ENCODE measurements around the gene TGM3. TPM values are rescaled to one million over a fixed set of nuclear protein-coding genes. Genes with fewer than 3 reads are reported as not detected.

Gene TGM3
- total RNA-seq, 1 experiment from 2014 or later: not detected

DNA sequence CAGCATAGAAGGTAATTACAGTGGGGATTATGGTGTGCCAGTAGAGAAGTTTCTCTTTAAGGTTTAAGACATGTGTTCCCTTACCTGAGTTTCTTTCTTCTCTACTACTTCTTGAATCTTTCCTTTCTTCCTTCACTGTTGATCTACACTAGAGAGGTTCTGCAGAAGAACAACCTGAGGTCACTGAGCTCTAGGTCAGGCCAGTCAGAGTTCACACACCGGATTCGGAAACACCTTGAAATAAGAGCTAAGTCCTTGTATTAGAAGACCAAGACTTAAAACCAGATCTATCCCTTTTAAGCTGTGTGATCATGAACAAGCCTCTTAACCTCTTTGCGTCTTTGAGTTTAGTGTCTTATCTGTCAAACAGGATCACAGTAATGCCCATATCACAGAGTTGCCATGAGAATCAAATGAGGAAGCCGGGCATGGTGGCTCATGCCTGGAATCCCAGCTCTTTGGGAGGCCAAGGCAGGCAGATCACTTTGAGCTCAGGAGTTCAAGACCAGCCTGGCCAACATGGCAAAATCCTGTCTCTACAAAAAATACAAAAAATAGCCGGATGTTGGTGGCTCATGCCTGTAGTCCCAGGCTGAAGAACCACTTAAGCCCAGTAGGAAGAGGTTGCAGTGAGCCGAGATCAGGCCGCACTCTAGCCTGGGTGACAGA, 22.0 kb upstream of the TGM3 start:
- DNase-seq: no peak
- Histone ChIP-seq H3K36me3 (no peaks in the 10 kb centered on the region), H3K9me3 (replicated peaks) (no peaks in the 10 kb centered on the region), H3K4me3 (no peak overlapping the region), H3K27me3 (peaks cover 5% of the 10 kb centered on the region; the same call in 1 of the 2 replicates), H3K27ac (no peak overlapping the region), H3K4me1 (no peaks in the 10 kb centered on the region)

DNA sequence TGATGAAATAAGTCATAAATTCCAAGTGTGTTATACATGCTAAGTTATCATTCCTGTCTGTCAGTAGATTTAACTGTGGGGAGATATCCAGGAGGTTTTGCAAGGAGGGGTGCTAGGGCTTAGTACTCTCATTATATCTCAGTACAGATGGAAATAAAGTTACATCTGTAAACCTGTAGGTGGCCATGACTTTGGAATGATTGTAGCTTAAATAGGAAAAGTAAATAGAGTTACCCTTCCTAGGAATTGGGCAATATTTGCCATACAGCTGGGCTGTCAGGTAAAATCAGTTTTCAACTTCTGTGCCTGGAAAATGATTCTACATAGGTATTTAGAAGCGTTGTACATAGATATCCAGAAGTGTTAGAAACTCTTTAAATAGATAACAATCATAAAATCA, 19.8 kb upstream of the TGM3 start:
- Histone ChIP-seq H3K27ac (no peak overlapping the region), H3K27me3 (peaks cover 5% of the 10 kb centered on the region; the same call in 1 of the 2 replicates), H3K4me1 (no peaks in the 10 kb centered on the region), H3K4me3 (no peak overlapping the region), H3K36me3 (no peaks in the 10 kb centered on the region), H3K9me3 (replicated peaks) (no peaks in the 10 kb centered on the region)
- DNase-seq: no peak

DNA sequence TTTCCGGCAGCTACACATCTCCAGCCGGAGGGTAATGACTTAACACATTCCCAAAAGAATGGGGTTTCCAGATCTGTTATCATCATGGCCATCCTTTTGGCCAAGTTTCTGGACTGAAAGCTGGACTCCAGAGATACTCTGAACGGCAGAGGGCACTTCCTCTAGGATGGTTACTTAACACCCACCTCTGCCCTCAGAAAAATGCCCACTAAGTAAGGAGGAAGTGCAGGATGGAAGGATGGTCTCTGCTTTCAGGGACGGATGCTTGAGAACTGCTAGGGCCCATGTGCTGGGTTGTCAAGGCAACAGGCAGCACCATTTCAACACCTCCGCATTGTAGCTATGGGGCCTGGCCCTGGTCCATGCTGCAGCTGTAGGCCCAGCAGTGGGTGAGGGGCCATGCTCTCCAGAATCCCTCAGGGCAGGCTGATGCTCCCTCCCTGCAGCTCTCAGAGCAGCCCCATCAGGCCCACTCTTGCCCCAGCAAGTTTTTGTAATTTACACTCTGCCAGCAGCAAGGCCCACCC, 16.5 kb upstream of the TGM3 start:
- no peaks in the 10 kb centered on the region for H3K4me1 ChIP-seq
- DNase-seq: no peak
- H3K9me3 ChIP-seq (replicated peaks): no peaks in the 10 kb centered on the region
- H3K4me3 ChIP-seq: no peak overlapping the region
- H3K27me3 ChIP-seq: peaks cover 11% of the 10 kb centered on the region
- no peak overlapping the region for H3K27ac ChIP-seq
- H3K36me3 ChIP-seq: no peaks in the 10 kb centered on the region

DNA sequence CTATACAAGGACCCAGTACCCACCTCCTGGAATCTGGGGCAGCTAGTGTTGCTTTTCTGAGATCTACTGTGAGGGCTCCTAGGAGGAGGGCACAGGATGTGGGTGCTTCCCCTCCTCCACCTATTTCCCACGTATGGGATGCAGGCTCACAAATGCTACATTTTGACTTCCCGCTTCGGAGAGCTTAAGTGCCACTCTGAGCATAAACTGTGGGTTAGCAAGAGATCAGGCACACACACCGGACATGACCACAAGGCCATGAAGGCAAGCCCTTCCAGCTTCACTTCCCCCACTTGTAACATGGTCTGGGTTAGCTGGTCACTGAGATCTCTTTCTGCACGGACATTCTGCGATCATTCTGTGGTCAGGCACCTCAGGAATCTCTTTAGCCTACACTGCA, 15.7 kb upstream of the TGM3 start:
- Histone ChIP-seq H3K36me3 (no peaks in the 10 kb centered on the region), H3K4me3 (no peak overlapping the region), H3K27me3 (peaks cover 6% of the 10 kb centered on the region; the same call in 1 of the 2 replicates), H3K27ac (no peak overlapping the region), H3K9me3 (replicated peaks) (no peaks in the 10 kb centered on the region), H3K4me1 (no peaks in the 10 kb centered on the region)
- no peak for DNase-seq

DNA sequence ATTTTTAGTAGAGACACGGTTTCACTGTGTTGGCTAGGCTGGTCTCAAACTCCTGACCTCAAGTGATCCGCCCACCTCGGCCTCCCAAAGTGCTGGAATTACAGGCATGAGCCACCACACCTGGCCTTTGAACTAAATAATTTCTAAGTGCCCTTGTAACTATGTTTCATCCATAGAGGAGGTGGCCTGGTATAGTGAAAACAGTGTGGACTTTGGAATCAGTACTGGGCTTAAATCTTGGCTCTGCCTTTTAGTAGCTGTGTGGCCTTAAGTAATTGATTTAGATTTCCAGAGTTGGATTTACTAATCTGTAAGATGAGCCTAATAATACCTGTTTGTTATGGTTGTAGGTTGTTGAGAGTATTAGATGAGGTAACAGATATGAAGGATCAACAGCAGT, 14.2 kb upstream of the TGM3 start:
- no peaks in the 10 kb centered on the region for H3K36me3 ChIP-seq
- no peak for DNase-seq
- no peaks in the 10 kb centered on the region for H3K4me1 ChIP-seq
- peaks cover 6% of the 10 kb centered on the region; the same call in 1 of the 2 replicates for H3K27me3 ChIP-seq
- H3K27ac ChIP-seq: no peak overlapping the region
- no peaks in the 10 kb centered on the region for H3K9me3 ChIP-seq (replicated peaks)
- H3K4me3 ChIP-seq: no peak overlapping the region

DNA sequence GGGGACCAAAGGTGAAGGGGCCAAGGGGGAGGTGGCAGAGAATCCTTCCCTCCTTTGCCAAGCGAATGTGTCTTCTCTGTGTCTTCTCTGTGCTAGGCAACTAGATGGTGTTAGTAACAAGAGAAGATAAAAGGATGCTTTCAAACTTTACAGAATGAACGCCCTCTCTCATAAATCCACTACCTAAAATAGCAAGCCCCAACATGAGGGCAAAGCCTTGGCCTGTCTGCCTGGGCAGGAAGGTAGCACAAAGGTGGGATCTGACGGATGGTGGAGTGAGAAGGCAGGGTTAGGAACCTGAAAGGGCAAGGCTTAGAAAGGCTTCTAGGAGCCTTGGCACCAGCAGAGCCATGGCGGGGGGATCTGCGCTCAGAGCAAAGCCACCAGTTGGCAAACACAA, 13.6 kb upstream of the TGM3 start:
- H3K4me3 ChIP-seq: no peak overlapping the region
- DNase-seq: no peak
- peaks cover 6% of the 10 kb centered on the region; the same call in 1 of the 2 replicates for H3K27me3 ChIP-seq

DNA sequence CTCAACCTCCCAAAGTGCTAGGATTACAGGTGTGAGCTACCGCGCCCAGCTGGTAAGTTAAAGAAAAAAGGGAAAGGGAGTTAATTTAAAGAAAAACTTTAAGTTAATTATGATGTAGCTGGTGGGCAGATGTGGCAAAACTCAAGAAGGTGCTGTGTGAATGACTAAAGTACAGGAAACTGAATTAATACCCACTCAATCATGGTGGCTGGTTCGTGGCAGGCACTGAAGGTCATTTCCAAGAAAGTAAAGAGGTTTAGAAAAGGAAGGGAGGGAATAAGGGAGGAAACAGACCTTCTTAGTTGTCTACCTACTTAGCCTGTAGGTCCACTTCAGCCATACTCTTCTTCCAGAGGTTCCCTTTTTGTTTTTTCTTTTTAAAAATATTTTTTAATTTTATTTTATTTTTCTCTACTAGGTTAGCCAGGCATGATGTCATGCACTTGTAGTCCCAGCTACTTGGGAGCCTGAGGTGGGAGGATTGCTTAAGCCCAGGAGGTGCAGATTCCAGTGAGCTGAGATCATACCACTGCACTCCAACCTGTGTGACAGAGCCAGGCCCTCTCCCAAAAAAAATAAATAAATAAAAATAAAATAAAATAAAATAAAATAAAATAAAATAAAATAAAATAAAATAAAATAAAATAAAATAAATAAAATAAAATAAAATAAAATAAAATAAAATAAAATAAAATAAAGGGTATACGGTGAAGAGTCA, 11.9 kb upstream of the TGM3 start:
- Histone ChIP-seq H3K4me1 (no peaks in the 10 kb centered on the region), H3K4me3 (no peak overlapping the region), H3K27ac (no peak overlapping the region), H3K9me3 (replicated peaks) (no peaks in the 10 kb centered on the region), H3K36me3 (no peaks in the 10 kb centered on the region), H3K27me3 (peaks cover 6% of the 10 kb centered on the region; the same call in 1 of the 2 replicates)
- no peak for DNase-seq

More for the DNA sequence above, 13.6 kb upstream of the TGM3 start:
- H3K27ac ChIP-seq: no peak overlapping the region
- H3K4me1 ChIP-seq: no peaks in the 10 kb centered on the region
- no peaks in the 10 kb centered on the region for H3K9me3 ChIP-seq (replicated peaks)
- H3K36me3 ChIP-seq: no peaks in the 10 kb centered on the region

DNA sequence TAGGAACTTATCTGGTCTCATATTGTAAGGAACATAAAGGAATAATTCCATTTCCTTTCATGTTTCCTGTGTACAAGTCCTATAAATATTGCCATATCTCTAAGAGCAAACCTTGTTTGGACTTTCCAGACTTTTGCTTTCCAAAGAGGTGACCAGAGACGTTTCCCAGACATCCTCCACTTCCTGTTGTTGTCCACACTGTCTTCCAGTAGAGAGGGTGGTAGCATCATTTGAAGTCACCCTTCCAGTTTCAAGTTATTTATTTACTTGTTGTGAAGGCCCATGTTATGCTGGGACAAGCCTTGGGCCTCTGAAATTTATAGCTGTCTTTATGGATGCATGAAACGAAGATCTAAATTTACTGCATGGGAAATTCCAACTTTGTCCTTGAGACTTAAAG, 10.6 kb upstream of the TGM3 start:
- Histone ChIP-seq H3K36me3 (no peaks in the 10 kb centered on the region), H3K4me3 (no peak overlapping the region), H3K9me3 (replicated peaks) (no peaks in the 10 kb centered on the region), H3K4me1 (no peaks in the 10 kb centered on the region), H3K27ac (no peak overlapping the region), H3K27me3 (peaks cover 6% of the 10 kb centered on the region; the same call in 1 of the 2 replicates)
- DNase-seq: no peak

DNA sequence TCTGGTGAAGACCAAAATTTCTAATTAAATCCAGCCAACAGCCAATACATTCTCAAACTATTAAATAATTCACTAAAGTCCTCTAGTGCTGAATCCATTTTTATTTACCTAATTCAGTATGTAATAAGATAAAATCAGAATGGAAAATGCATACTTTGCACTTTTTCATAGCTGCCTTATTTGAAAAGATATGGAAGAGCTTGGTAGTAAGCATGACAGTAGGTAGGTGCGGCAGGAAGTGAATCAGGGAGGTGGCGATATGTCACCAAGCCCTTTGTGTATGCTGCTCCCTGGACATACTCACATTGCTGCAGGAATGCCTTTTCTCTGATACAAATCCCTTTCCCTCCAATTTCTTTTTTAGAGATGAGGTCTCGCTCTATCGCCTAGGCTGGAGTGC, 10.2 kb upstream of the TGM3 start:
- peaks cover 6% of the 10 kb centered on the region; the same call in 1 of the 2 replicates for H3K27me3 ChIP-seq
- H3K36me3 ChIP-seq: no peaks in the 10 kb centered on the region
- no peak overlapping the region for H3K27ac ChIP-seq
- DNase-seq: no peak
- no peak overlapping the region for H3K4me3 ChIP-seq
- H3K4me1 ChIP-seq: no peaks in the 10 kb centered on the region
- H3K9me3 ChIP-seq (replicated peaks): no peaks in the 10 kb centered on the region

DNA sequence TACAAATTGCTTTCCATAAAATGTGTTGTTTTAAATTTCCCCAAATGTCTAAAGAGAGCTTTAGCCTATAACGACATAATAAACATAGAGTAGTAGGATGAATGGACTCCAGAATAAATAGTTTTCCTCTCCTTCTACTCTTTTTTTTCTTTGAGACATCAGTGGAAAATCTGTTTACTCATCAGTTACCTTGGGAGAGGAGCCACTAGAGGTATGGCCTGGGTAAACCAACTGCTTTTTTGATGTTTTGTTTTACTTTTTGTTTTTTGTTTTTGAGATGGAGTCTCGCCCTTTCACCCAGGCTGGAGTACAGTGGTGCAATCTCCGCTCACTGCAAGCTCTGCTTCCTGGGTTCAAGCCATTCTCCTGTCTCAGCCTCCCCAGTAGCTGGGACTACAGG, 8.3 kb upstream of the TGM3 start:
- Histone ChIP-seq H3K27ac (no peak overlapping the region), H3K9me3 (replicated peaks) (no peaks in the 10 kb centered on the region), H3K36me3 (no peaks in the 10 kb centered on the region), H3K4me3 (no peak overlapping the region), H3K4me1 (no peaks in the 10 kb centered on the region), H3K27me3 (no peaks in the 10 kb centered on the region)
- DNase-seq: no peak

DNA sequence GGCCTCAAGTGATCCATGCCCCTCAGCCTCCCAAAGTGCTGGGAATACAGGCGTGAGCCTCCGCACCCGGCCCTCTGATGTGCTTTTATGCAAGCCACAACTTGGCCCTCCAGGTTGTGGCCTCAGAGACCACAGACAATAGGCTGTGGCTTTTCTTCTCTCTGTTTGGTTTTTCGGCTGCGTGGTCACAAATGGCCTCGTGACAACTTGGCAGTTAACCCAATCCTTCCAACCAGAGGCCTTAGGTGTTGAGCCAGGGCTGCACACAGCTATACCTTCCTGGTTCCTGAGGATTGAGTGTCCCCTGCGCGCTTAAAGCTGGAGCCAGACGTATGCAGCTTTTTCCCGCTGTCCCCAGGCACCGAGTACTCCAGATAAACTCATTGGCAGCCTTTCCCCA, 6.3 kb upstream of the TGM3 start:
- Histone ChIP-seq H3K27me3 (no peaks in the 10 kb centered on the region), H3K9me3 (replicated peaks) (no peaks in the 10 kb centered on the region), H3K4me1 (no peaks in the 10 kb centered on the region), H3K4me3 (no peak overlapping the region), H3K36me3 (no peaks in the 10 kb centered on the region), H3K27ac (no peak overlapping the region)
- no peak for DNase-seq

DNA sequence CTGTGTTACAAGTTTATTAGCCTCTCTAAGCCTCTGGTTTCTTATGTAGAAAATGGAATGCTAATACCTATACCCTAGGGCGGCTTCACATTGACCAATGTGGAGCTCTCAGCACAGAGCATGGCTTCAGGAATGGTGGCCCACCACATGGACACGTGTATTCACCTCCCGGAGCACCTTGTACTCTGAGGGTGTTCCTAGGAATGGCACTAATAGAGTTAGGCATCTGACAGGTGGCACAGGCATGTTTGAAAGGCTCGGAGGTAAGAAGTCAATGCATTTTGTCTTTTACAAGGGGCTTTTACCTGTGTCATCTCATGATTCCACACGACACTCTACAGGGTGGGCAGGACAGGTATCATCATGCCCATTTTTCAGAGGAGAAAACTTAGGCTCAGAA, 5.3 kb upstream of the TGM3 start:
- no peak overlapping the region for H3K27ac ChIP-seq
- DNase-seq: no peak
- H3K27me3 ChIP-seq: no peaks in the 10 kb centered on the region
- no peak overlapping the region for H3K4me3 ChIP-seq
- H3K9me3 ChIP-seq (replicated peaks): no peaks in the 10 kb centered on the region
- no peaks in the 10 kb centered on the region for H3K4me1 ChIP-seq
- H3K36me3 ChIP-seq: no peaks in the 10 kb centered on the region

DNA sequence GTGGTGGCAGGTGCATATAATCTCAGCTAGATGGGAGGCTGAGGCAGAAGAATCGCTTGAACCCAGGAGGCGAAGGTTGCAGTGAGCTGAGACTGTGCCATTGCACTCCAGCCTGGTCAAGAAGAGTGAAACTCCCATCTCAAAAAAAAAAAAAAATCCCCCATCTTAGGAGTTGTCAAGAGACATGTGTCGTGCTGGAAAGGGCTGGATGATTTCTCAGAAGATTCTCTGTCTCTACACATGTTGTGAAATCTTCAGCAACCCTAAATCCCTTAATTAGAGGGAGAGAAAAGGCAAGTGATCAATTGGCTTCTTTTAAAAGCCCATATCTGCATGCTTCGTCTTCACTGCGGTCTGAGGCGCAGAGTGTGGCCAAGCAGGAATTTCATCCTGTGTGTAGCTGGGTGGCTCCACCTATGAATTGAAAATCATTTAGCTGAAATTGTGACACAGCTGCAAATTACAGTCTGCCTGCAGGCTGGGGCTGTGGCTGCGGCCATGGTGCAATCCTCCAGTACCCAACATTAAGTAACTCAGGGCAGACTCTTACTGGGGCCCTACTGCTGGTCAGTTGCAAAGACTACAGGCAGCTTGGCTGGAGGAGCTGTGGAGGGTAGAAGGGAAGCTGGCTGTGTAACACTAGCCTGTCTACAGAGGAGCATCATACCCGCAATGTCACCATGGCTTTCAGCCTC, 3.2 kb upstream of the TGM3 start:
- H3K4me1 ChIP-seq: no peaks in the 10 kb centered on the region
- H3K27me3 ChIP-seq: peaks cover 6% of the 10 kb centered on the region; the same call in 1 of the 2 replicates
- no peaks in the 10 kb centered on the region for H3K36me3 ChIP-seq
- H3K27ac ChIP-seq: no peak overlapping the region
- H3K4me3 ChIP-seq: no peak overlapping the region
- no peaks in the 10 kb centered on the region for H3K9me3 ChIP-seq (replicated peaks)
- DNase-seq: no peak

DNA sequence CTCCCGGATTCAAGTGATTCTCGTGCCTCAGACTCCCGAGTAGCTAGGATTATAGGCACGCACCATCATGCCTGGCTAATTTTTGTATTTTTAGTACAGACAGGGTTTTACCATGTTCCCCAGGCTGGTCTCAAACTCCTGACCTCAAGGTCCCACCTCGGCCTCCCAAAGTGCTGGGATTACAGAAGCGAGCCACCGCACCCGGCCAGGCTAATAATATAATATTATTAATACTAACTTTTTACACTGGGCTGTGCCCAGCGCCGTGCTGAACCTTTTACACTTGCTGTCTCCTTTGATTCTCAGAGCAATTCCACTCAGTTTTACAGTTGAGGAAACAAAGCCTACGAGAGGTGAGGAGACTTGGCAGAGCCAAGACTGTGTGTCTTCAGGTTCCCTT, 2.3 kb upstream of the TGM3 start:
- no peaks in the 10 kb centered on the region for H3K36me3 ChIP-seq
- H3K4me3 ChIP-seq: no peak overlapping the region
- H3K4me1 ChIP-seq: no peaks in the 10 kb centered on the region
- no peaks in the 10 kb centered on the region for H3K9me3 ChIP-seq (replicated peaks)
- DNase-seq: no peak
- H3K27ac ChIP-seq: no peak overlapping the region
- peaks cover 6% of the 10 kb centered on the region; the same call in 1 of the 2 replicates for H3K27me3 ChIP-seq

DNA sequence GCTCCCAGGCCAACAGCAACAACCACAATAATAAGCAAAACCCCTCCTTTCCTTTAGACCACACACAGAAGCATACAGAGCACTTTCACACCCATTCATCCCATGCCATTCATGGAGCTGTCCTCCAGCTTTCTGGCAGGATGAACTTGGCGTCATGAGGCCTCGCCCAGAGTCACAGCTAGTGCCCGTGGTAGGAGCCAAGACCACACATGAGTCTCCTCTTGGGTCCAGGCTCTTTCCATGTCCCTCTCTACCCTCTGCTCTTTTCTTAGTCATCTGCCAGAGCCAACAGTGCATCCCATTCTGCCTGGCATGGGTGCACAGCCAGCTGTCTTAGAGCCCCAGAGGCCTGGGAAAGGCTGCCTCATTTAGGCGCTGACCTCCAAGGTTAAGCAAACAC, 1.8 kb upstream of the TGM3 start:
- no peaks in the 10 kb centered on the region for H3K9me3 ChIP-seq (replicated peaks)
- DNase-seq: no peak
- peaks cover 6% of the 10 kb centered on the region; the same call in 1 of the 2 replicates for H3K27me3 ChIP-seq
- H3K4me1 ChIP-seq: no peaks in the 10 kb centered on the region
- H3K27ac ChIP-seq: no peak overlapping the region
- H3K36me3 ChIP-seq: no peaks in the 10 kb centered on the region
- H3K4me3 ChIP-seq: no peak overlapping the region

All from SJCRH30 (cell line).